Activated T-helper 2 cell treated with anti-CD3 and anti-CD28 coated beads, Interferon-gamma antibody, Interleukin-2, Interleukin-4, amounts not matched to agents 10 μg/mL and 5 μg/mL and 100 μg/mL, durations not matched to agents 14 hours and 24 hours and 36 hours (primary cell): ENCODE results near the gene ZNF778. TPM values are rescaled to one million over a fixed set of nuclear protein-coding genes. Genes with fewer than 3 reads are reported as not detected.
"Not testable (repeated sequence)": the region's sequence is repeated elsewhere in the genome, so short reads cannot be mapped to it uniquely, and the experiment has no call there.

ENCODE experiments used
- DNase-seq: peaks from one replicate; pipeline ENCODE4 v3.0.0; 2021; ENCODE audit warnings: low spot score
- H3K27ac Mint-ChIP-seq: one replicate; pipeline ENCODE4 v1.8.0; 2021; ENCODE audit warnings: mixed read lengths
- H3K27me3 Mint-ChIP-seq: one replicate; pipeline ENCODE4 v1.8.0; 2021; ENCODE audit warnings: low read depth, mixed read lengths
- H3K36me3 Mint-ChIP-seq: one replicate; pipeline ENCODE4 v1.8.0; 2021; ENCODE audit warnings: low read depth, mixed read lengths
- H3K4me1 Mint-ChIP-seq: one replicate; pipeline ENCODE4 v1.8.0; 2021; ENCODE audit warnings: low read depth, mixed read lengths
- H3K4me3 Mint-ChIP-seq: one replicate; pipeline ENCODE4 v1.8.0; 2021; ENCODE audit warnings: low read depth, mild to moderate bottlenecking, moderate library complexity, mixed read lengths
- H3K9me3 Mint-ChIP-seq: one replicate; pipeline ENCODE4 v1.8.0; 2021; ENCODE audit warnings: mixed read lengths
- intact Hi-C: fragments of 100-400 bp; cut with micrococcal nuclease; formaldehyde crosslinking; loops from one replicate; pipeline ENCODE4 v1.15.1; 2023
- total RNA-seq: library from RNA; stranded (reverse); gene quantifications from 2 replicates; pipeline ENCODE4 v1.2.3, GENCODE V29; 2022

ZNF778 gene
- total RNA-seq, 1 donor from 2014 or later = 7.7 TPM

DNA sequence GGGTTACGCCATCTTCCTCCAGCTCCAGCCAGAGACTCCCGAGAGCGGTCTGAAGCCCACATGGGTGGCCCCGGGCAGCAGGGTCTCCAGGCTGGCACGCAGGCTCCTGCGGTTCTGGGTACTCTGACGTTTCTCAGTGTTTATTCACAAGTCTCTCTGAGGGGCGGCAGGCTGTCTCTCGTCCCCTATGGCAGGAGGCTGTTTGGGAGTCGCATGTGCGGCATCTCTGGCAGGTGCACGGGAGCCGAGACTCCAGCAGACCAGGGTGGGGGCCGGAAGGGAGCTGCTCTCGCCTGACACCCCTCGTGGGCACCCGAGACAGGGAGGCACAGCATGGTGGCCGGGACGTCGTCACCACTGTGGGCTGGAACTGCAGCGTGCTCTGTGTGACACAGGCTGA is 48.1 kb downstream of the ZNF778 start:
- peaks cover 3% of the 10 kb centered on the region for H3K4me1 Mint-ChIP-seq
- no peak for DNase-seq
- H3K36me3 Mint-ChIP-seq = peaks cover 14% of the 10 kb centered on the region
- no peaks in the 10 kb centered on the region for H3K27me3 Mint-ChIP-seq
- H3K9me3 Mint-ChIP-seq = no peaks in the 10 kb centered on the region
- intact Hi-C loops = no loop called here
- H3K27ac Mint-ChIP-seq = no peak overlapping the region
- H3K4me3 Mint-ChIP-seq = no peak overlapping the region

DNA sequence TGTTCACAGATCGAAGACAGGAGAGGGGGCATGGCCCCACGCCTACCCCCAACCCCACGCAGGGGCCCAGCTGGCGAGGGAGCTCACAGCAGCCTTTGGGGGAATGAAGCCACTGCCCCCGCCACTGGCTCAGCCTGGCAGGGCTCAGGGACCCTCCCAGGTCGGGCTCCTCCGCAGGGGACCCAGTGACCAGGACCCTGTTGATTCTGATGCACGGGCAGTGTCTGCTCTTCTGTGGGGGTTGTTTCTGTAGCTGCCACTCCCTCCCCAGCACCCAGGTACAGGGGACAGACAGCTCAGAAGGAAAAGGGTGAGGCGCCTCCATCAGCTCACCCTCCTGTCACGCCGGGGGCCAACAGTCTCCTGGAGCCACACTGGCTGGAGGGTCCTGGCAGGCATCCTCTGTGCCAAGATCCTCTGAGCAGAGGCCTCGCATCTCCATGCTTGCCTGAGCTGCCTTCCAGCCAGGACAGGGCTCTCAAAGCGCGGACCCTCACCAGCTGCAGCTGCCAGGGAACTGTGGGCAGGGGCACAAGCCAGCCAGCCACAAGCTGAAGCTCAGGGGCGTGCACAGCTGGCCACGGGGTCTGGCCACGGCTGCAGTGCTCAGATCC is 49.1 kb downstream of the ZNF778 start:
- Mint-ChIP-seq H3K9me3 (no peaks in the 10 kb centered on the region), H3K36me3 (peaks cover 18% of the 10 kb centered on the region), H3K27ac (no peak overlapping the region), H3K27me3 (no peaks in the 10 kb centered on the region), H3K4me1 (peaks cover under 1% of the 10 kb centered on the region), H3K4me3 (no peak overlapping the region)
- intact Hi-C loops = no loop called here
- no peak for DNase-seq

DNA sequence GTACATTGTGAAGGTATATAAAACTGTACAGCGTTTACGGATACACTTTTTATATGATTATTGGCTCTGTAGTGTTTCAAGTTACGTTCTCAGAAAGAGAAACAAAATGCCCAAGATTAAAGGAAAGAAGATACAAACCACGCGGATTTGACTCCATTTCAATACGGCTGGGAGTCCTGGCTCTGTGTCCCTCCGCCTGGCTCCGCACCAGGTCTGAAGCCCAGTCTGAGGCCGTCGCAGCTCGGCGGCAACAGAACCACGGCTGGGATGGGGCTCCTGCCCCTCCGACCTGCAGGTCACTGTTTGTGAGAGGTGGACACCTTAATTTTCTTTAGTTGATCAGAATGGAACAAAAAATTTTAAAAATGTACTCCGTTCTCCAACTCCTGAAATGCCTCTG is 50.2 kb downstream of the ZNF778 start:
- H3K27ac Mint-ChIP-seq, H3K4me1 Mint-ChIP-seq, H3K27me3 Mint-ChIP-seq, DNase-seq, H3K4me3 Mint-ChIP-seq, H3K9me3 Mint-ChIP-seq, intact Hi-C loops: not testable (repeated sequence)
- peaks cover 30% of the 10 kb centered on the region for H3K36me3 Mint-ChIP-seq

GRCh38 chr16:89268585-89268984 is 51.1 kb downstream of the ZNF778 start:
- no peaks in the 10 kb centered on the region for H3K27me3 Mint-ChIP-seq
- no peak for DNase-seq
- no peak overlapping the region for H3K4me3 Mint-ChIP-seq
- H3K36me3 Mint-ChIP-seq = peaks cover 38% of the 10 kb centered on the region
- H3K27ac Mint-ChIP-seq = no peak overlapping the region
- H3K9me3 Mint-ChIP-seq = no peaks in the 10 kb centered on the region
- H3K4me1 Mint-ChIP-seq = no peaks in the 10 kb centered on the region
- intact Hi-C loops = no loop called here

- peaks cover 43% of the 10 kb centered on the region for H3K36me3 Mint-ChIP-seq
- H3K4me3 Mint-ChIP-seq = no peak overlapping the region
- no peaks in the 10 kb centered on the region for H3K9me3 Mint-ChIP-seq
- no peak overlapping the region for H3K27ac Mint-ChIP-seq
- DNase-seq = no peak
- intact Hi-C loops = no loop called here
- no peaks in the 10 kb centered on the region for H3K4me1 Mint-ChIP-seq
- H3K27me3 Mint-ChIP-seq = no peaks in the 10 kb centered on the region
Observed at GRCh38 chr16:89268987-89269735, 51.7 kb downstream of the ZNF778 start.

DNA sequence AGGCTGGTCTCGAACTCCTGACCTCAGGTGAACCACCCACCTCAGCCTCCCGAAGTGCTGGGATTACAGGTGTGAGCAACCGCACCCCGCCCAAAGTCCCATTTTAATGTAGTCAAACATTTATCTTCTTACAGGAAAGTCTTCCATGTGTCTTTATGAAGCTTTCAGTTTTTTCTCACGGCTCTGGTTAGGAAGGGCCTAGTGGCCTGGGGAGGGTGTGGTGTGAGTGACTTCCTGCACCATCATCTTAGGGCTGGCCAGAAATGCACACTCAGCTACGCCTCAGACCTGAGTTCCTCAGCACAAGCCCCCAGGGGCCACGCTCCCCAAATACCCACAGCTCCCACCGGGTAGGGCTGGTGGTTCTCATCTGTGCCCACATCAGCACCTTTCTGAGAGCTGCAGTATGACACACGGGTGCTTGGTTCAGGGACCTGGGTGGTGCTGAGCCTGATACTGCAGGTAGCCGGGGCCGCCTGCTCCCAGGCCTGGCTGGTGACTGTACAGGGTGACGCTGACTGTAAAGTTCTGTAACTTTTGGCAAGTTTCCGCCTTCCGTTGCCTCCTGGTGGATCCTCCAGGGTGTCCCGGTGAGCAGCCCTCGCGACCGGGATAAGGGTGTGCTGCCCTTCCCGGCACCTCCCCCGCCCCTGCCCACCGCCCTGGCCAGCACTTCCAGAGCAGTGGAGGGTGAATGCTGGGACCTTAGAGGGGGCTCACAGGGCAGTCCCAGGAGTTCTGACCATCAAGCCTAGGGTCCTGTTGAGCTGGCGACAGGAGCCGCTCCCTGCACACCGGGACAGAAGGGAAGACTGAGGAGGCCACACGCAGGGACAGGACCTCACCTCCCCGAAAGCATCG is 52.5 kb downstream of the ZNF778 start:
- Mint-ChIP-seq H3K4me3 (no peak overlapping the region), H3K9me3 (no peaks in the 10 kb centered on the region), H3K27ac (no peak overlapping the region), H3K27me3 (no peaks in the 10 kb centered on the region), H3K4me1 (no peaks in the 10 kb centered on the region), H3K36me3 (peaks cover 48% of the 10 kb centered on the region)
- no peak for DNase-seq
- intact Hi-C loops = no loop called here

DNA sequence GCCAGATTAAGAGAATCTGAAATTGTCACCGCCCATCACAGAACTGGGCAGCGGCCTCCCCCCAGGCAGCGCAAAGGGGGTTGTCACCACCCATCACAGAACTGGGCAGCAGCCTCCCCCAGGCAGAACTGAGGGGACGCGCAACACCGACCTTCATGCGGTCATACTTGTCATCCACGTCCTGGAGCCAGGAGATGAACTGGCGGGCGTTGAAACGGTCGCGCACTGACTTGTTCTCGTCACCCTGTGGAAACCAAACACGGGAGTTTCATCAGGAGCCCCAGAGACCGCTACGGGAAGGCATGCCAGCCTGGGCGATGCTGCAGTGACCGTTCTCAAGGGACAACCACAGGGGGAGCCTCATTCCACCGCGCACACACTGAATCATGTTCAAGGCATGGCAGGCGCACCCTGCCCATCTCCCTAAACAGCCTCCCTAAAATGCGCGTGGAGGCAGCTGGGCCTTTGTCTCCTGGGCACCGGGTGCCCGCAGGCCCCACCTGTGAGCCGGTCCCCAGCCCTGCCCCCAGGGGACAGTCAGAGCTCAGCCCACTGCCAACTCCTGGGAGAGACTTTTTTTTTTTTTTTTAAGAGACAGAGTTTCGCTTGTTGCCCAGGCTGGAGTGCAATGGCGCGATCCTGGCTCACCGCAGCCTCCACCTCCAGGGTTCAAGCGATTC is 53.3 kb downstream of the ZNF778 start:
- no peak for DNase-seq
- Mint-ChIP-seq H3K4me3 (no peak overlapping the region), H3K27ac (no peak overlapping the region), H3K27me3 (no peaks in the 10 kb centered on the region), H3K36me3 (peaks cover 54% of the 10 kb centered on the region), H3K9me3 (no peaks in the 10 kb centered on the region), H3K4me1 (no peaks in the 10 kb centered on the region)
- intact Hi-C loops = no loop called here

- Mint-ChIP-seq H3K4me1 (no peaks in the 10 kb centered on the region), H3K4me3 (no peak overlapping the region), H3K9me3 (no peaks in the 10 kb centered on the region), H3K36me3 (peaks cover 63% of the 10 kb centered on the region), H3K27me3 (no peaks in the 10 kb centered on the region), H3K27ac (no peak overlapping the region)
- no peak for DNase-seq
- intact Hi-C loops = no loop called here
Observed at GRCh38 chr16:89272631-89273030, 55.1 kb downstream of the ZNF778 start.

- no peaks in the 10 kb centered on the region for H3K27me3 Mint-ChIP-seq
- H3K36me3 Mint-ChIP-seq = peaks cover 69% of the 10 kb centered on the region
- H3K4me3 Mint-ChIP-seq = no peak overlapping the region
- no peaks in the 10 kb centered on the region for H3K4me1 Mint-ChIP-seq
- H3K9me3 Mint-ChIP-seq = no peaks in the 10 kb centered on the region
- H3K27ac Mint-ChIP-seq = no peak overlapping the region
- intact Hi-C loops = no loop called here
- no peak for DNase-seq
Observed at GRCh38 chr16:89273741-89274472, 56.4 kb downstream of the ZNF778 start.

GRCh38 chr16:89274561-89275283 is 57.2 kb downstream of the ZNF778 start:
- H3K4me3 Mint-ChIP-seq = no peak overlapping the region
- no peaks in the 10 kb centered on the region for H3K27me3 Mint-ChIP-seq
- H3K36me3 Mint-ChIP-seq = peaks cover 62% of the 10 kb centered on the region
- H3K4me1 Mint-ChIP-seq = no peaks in the 10 kb centered on the region
- no peak for DNase-seq
- no peaks in the 10 kb centered on the region for H3K9me3 Mint-ChIP-seq
- H3K27ac Mint-ChIP-seq = no peak overlapping the region
- intact Hi-C loops = no loop called here

DNA sequence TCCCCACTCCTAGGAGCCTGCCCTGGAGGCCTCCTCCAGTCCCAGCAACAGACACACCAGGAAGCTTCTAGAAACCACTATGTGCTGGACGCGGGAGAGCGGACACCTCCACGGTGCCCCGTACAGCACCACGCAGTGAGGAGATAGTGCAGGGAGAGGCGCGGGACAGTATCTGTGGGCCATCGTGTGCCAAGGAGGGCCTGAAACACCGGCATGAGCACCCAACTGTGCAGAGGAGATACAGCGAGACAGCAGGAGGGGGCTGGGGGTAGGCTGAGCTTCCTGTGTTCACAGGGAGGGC is 57.7 kb downstream of the ZNF778 start:
- DNase-seq = no peak
- intact Hi-C loops = no loop called here
- Mint-ChIP-seq H3K36me3 (peaks cover 60% of the 10 kb centered on the region), H3K27ac (no peak overlapping the region), H3K27me3 (no peaks in the 10 kb centered on the region), H3K9me3 (no peaks in the 10 kb centered on the region), H3K4me3 (no peak overlapping the region), H3K4me1 (no peaks in the 10 kb centered on the region)
